Common myeloid progenitor, CD34-positive (primary cell): ENCODE measurements around the gene SLC25A25.

Experiments used
- CTCF ChIA-PET: fragments of 350-600 bp; sonication (Branson Sonifier 250); formaldehyde crosslinking; loops from one replicate; lab custom pipeline; 2021; ENCODE audit warnings: antibody characterized with exemption; lab: Charles Lee
- POLR2A ChIA-PET: fragments of 350-600 bp; sonication (Branson Sonifier 250); formaldehyde crosslinking; loops from one replicate; lab custom pipeline; 2021; ENCODE audit warnings: antibody characterized with exemption; lab: Charles Lee
- DNase-seq, 3 donors: peaks; one replicate each; pipeline versions ENCODE4 v3.0.0 to v3.0.0-alpha.2; 2013
- H3K27ac ChIP-seq, 2 experiments: 1 replicate in 1 of 2; 2 replicates in 1 of 2; pipeline ENCODE4 v1.7.0; 2013; ENCODE audit warnings: inconsistent platforms in 2 of 2, low read length in 2 of 2, mild to moderate bottlenecking in 2 of 2, low read depth in 1 of 2, moderate library complexity in 1 of 2; ENCODE audit not compliant: severe bottlenecking in 2 of 2, insufficient read depth in 1 of 2, poor library complexity in 1 of 2
- H3K27me3 ChIP-seq, 5 experiments: replicated peaks in 2 of 5; 1 replicate in 3 of 5; 2 replicates in 2 of 5; pipeline versions ENCODE4 v1.6.1 to v1.7.0; 2013; ENCODE audit warnings: low read length in 4 of 5, mild to moderate bottlenecking in 2 of 5, moderate library complexity in 2 of 5, inconsistent platforms in 1 of 5; ENCODE audit not compliant: insufficient read depth in 5 of 5, control insufficient read depth in 4 of 5
- H3K36me3 ChIP-seq, 4 experiments: 1 replicate in 2 of 4; 2 replicates in 2 of 4; pipeline versions ENCODE4 v1.6.1 to v1.7.0; 2013; ENCODE audit warnings: low read length in 3 of 4, control low read depth in 1 of 4, mild to moderate bottlenecking in 1 of 4; ENCODE audit not compliant: control insufficient read depth in 4 of 4, insufficient read depth in 4 of 4
- H3K4me1 ChIP-seq, 4 experiments: 1 replicate in 3 of 4; 2 replicates in 1 of 4; pipeline versions ENCODE4 v1.6.1 to v1.7.1; 2013; ENCODE audit warnings: low read length in 3 of 4, mild to moderate bottlenecking in 3 of 4, control low read depth in 1 of 4, inconsistent platforms in 1 of 4, moderate library complexity in 1 of 4; ENCODE audit not compliant: control insufficient read depth in 4 of 4, insufficient read depth in 4 of 4; ENCODE audit errors: control extremely low read depth in 1 of 4
- H3K4me3 ChIP-seq, 7 experiments: 1 replicate in 4 of 7; 2 replicates in 3 of 7; pipeline versions ENCODE4 v1.5.1 to v1.7.0; 2013; ENCODE audit warnings: mild to moderate bottlenecking in 7 of 7, low read length in 6 of 7, moderate library complexity in 6 of 7, inconsistent platforms in 2 of 7, low read depth in 2 of 7, control low read depth in 1 of 7; ENCODE audit not compliant: insufficient read depth in 4 of 7, control insufficient read depth in 1 of 7; ENCODE audit errors: extremely low read depth in 1 of 7
- H3K9me3 ChIP-seq, 5 experiments: 1 replicate in 4 of 5; 2 replicates in 1 of 5; pipeline versions ENCODE4 v1.6.1 to v1.7.1; 2013; ENCODE audit warnings: low read length in 4 of 5, mild to moderate bottlenecking in 2 of 5, inconsistent platforms in 1 of 5, low read depth in 1 of 5, moderate library complexity in 1 of 5; ENCODE audit not compliant: control insufficient read depth in 4 of 5, insufficient read depth in 2 of 5; ENCODE audit errors: control extremely low read depth in 1 of 5
- WGBS: methylation state at CpG from one replicate; pipeline ENCODE4 v1.1.5; 2013; ENCODE audit not compliant: insufficient coverage; 5-methylcytosine and 5-hydroxymethylcytosine counted together

SLC25A25 gene

GRCh38 chr9:128025736-128026135 lies 42.3 kb upstream of the SLC25A25 start:
- ChIA-PET CTCF (interaction anchor here (0.9 to 16.7 kb wide), 9 partner anchors 9 to 82 kb away, joined by 3 to 245 read pairs (median 4); partner anchors contain the start of gene DPM2), POLR2A (interaction anchor here (0.8 to 1.5 kb wide), 3 partner anchors 9 to 71 kb away, joined by 3 to 4 read pairs (median 3); no protein-coding TSS in a partner anchor)
- H3K36me3 ChIP-seq = no peaks in the 10 kb centered on the region
- H3K4me3 ChIP-seq = no peak overlapping the region
- H3K4me1 ChIP-seq = peaks cover 8 to 58% (median 48%) of the 10 kb centered on the region in 4 experiments
- H3K27ac ChIP-seq = no peak overlapping the region
- H3K9me3 ChIP-seq = no peaks in the 10 kb centered on the region
- no peaks in the 10 kb centered on the region for H3K27me3 ChIP-seq
- 88% methylated on average over 2 of the region's 4 CpGs for WGBS
- DNase-seq = no peak

GRCh38 chr9:128026255-128026772 lies 41.7 kb upstream of the SLC25A25 start:
- Histone ChIP-seq H3K27me3 (no peaks in the 10 kb centered on the region), H3K27ac (peak overlapping the region in 1 of 2 experiments; percentile 50), H3K4me1 (peaks cover 8 to 64% (median 51%) of the 10 kb centered on the region in 4 experiments), H3K4me3 (peak overlapping the region in 2 of 7 experiments; percentile 4 to 20), H3K36me3 (no peaks in the 10 kb centered on the region), H3K9me3 (no peaks in the 10 kb centered on the region)
- peak; percentile 70 to 95 (median 89) for DNase-seq
- ChIA-PET POLR2A (interaction anchor here (0.8 to 1.5 kb wide), 4 partner anchors 8 to 71 kb away, joined by 3 to 4 read pairs (median 3); no protein-coding TSS in a partner anchor), CTCF (interaction anchor here (0.9 to 16.7 kb wide), 10 partner anchors 9 to 83 kb away, joined by 3 to 245 read pairs (median 6); partner anchors contain the start of gene DPM2)
- WGBS = 8% methylated on average over 12 of the region's 12 CpGs

DNA sequence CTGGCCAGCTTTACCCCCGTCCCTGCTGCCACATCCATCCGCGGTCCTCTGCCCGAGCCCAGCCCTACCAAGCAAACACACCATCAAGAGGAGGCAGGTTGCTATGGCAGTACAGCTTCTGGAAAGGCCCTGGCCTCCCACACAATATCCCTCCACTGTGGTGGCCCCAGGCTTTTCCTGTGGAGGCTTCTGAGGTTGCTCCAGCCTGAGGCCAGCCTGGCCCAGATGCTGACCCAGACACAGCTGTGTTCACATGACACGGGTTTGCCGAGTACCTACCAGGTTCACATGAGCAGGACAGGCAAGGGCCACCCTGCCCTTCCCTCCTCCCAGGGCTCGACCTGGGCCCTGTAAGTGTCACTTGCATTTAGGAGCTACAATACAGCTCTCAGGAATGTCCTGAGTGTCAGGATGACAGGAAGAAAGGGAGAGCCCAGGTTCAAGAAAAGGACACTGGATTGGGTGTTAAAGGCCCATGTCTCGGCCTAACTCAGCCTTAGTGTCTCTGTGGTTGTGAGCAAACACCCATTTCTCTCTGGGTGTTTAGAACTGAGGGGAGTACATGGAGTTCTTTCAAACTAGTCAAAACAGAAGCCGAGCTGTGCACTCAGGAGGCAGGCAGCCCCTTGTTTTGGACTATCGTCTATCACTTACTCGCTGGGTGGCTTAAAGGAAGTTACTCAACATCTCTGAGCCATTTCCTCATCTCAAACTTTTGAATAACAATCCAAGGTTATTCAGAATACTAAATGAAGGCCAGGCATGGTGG lies 41.1 kb upstream of the SLC25A25 start:
- Histone ChIP-seq H3K9me3 (no peaks in the 10 kb centered on the region), H3K27ac (peak overlapping the region in 1 of 2 experiments; percentile 50), H3K36me3 (no peaks in the 10 kb centered on the region), H3K4me3 (peak overlapping the region in 1 of 7 experiments; percentile 13), H3K4me1 (peaks cover 8 to 69% (median 51%) of the 10 kb centered on the region in 4 experiments), H3K27me3 (no peaks in the 10 kb centered on the region)
- CTCF ChIA-PET = interaction anchor here (0.7 to 16.7 kb wide), 11 partner anchors 9 to 91 kb away, joined by 3 to 245 read pairs (median 5); partner anchors contain the start of gene DPM2
- POLR2A ChIA-PET = interaction anchor here (1.1 to 2.4 kb wide), 4 partner anchors 8 to 46 kb away, joined by 3 to 6 read pairs (median 4); partner anchors contain the start of gene EEIG1
- 46% methylated on average over 10 of the region's 11 CpGs for WGBS
- peak in 2 of 3 donors; percentile 49 to 56 for DNase-seq

GRCh38 chr9:128027705-128028104 lies 40.3 kb upstream of the SLC25A25 start:
- H3K27ac ChIP-seq = no peak overlapping the region
- 94% methylated on average over 2 of the region's 4 CpGs for WGBS
- H3K36me3 ChIP-seq = no peaks in the 10 kb centered on the region
- H3K4me1 ChIP-seq = peaks cover 8 to 67% (median 48%) of the 10 kb centered on the region in 4 experiments
- no peak for DNase-seq
- CTCF ChIA-PET = interaction anchor here (0.7 to 16.7 kb wide), 8 partner anchors 8 to 90 kb away, joined by 3 to 245 read pairs (median 6); partner anchors contain the start of gene DPM2
- POLR2A ChIA-PET = interaction anchor here (2.4 kb wide), 1 partner anchor 47 kb away, joined by 6 read pairs; the partner anchor contains the start of gene EEIG1
- H3K9me3 ChIP-seq = no peaks in the 10 kb centered on the region
- no peak overlapping the region for H3K4me3 ChIP-seq
- no peaks in the 10 kb centered on the region for H3K27me3 ChIP-seq

DNA sequence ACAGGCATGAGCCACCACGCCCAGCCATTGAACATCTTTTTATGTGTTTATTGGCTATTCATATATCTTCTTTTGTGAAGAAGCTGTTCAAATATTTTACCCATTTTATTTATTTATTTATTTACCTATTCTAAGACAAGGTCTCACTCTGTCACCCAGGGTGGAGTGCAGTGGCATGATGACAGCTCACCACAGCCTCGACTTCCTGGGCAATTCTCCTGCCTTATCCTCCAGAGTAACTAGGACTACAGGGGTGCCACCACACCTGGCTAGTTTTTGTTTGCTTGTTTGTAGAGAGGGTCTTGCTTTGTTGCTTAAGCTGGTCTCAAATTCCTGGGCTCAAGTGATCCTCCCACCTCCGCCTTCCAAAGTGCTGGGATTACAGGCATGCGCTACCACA lies 34.4 kb upstream of the SLC25A25 start:
- WGBS = 81% methylated on average over 2 of the region's 4 CpGs
- Histone ChIP-seq H3K9me3 (no peaks in the 10 kb centered on the region), H3K4me3 (no peak overlapping the region), H3K27me3 (no peaks in the 10 kb centered on the region), H3K27ac (no peak overlapping the region), H3K36me3 (no peaks in the 10 kb centered on the region), H3K4me1 (peaks cover 0 to 41% (median 20%) of the 10 kb centered on the region in 4 experiments)
- ChIA-PET POLR2A (no interaction called here), CTCF (interaction anchor here (0.8 to 16.7 kb wide), 8 partner anchors 13 to 111 kb away, joined by 3 to 245 read pairs (median 12); partner anchors contain the start of gene DPM2)
- no peak for DNase-seq

GRCh38 chr9:128034821-128035652 lies 33.0 kb upstream of the SLC25A25 start:
- ChIA-PET POLR2A (interaction anchor here (1.1 kb wide), 1 partner anchor 9 kb away, joined by 4 read pairs; no protein-coding TSS in a partner anchor), CTCF (interaction anchor here (0.6 to 16.7 kb wide), 43 partner anchors 8 to 212 kb away, joined by 3 to 245 read pairs (median 5); partner anchors contain the start of genes DPM2, EEIG1 and NAIF1)
- WGBS = 39% methylated on average over 7 of the region's 8 CpGs

More at GRCh38 chr9:128034821-128035652, 33.0 kb upstream of the SLC25A25 start:
- DNase-seq = peak; percentile 76 to 85 (median 78)
- Histone ChIP-seq H3K27ac (no peak overlapping the region), H3K4me3 (no peak overlapping the region), H3K27me3 (no peaks in the 10 kb centered on the region), H3K4me1 (peaks cover 0 to 27% (median 10%) of the 10 kb centered on the region in 4 experiments), H3K36me3 (no peaks in the 10 kb centered on the region), H3K9me3 (no peaks in the 10 kb centered on the region)
